ENCODE measurements around the gene HTD2.

Gene HTD2

GRCh38 chr3:58359621-58360020 is 53.3 kb downstream of the HTD2 start:
- no peak for DNase-seq

DNA sequence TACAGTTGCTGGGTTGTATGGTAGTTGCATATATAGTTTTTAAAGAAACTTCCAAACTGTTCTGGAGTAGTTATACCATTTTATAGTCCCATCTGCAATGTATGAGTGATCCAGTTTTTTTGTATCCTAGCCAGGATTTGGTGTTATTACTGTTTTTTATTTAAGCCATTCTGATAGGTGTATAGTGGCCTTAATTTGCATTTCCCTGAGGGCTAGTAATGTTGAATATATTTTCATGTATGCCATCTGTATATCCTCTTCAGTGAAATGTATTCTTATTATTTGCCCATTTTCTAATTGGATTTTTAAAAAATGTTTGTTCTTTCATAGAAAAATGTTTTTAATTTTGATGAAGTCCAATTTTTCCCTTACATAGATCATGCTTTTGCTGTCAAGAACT is 55.5 kb downstream of the HTD2 start:
- DNase-seq = no peak

GRCh38 chr3:58366699-58367098 is 60.4 kb downstream of the HTD2 start:
- no peak for DNase-seq

DNA sequence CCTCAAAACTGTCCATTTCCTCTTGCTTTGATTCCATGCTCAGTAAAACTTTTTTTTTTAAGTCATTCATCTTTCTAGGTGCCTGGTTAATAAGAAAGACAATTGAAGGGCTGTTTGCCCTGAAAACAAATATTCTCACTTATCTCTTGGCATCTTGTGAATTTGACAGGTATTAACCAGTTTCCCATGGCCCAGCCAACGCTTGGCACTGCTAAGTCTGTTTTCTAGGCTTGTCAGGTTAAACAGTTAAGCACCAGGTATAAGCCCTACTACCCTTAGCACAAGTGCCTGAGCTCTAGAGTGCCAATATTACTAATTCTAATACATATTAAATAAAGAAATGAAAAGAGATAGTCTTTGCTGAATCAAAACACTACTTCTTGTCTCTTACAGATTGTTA is 62.7 kb downstream of the HTD2 start:
- DNase-seq = no peak

Data from midbrain (tissue), 1 donor.